BLaER1 treated with 17β-estradiol and CSF1 and Interleukin-3, amounts not matched to agents 10 nM and 100 nM (cell line): ENCODE measurements around the gene TOMM7.
A peak's percentile ranks its signal among the peaks of the same experiment; 100 is the strongest.

ENCODE experiments used
- H3K27ac ChIP-seq, 11 experiments: shearing (Covaris generic); formaldehyde crosslinking; 2 replicates each; pipeline ENCODE4 v1.8.1; 2022
- H3K27me3 ChIP-seq, 11 experiments: shearing (Covaris generic); formaldehyde crosslinking; 2 replicates each; pipeline ENCODE4 v1.8.1; 2022
- H3K36me3 ChIP-seq, 11 experiments: shearing (Covaris generic); formaldehyde crosslinking; 2 replicates each; pipeline ENCODE4 v1.8.1; 2022
- H3K4me1 ChIP-seq, 10 experiments: shearing (Covaris generic); formaldehyde crosslinking; 2 replicates each; pipeline ENCODE4 v1.8.1; 2022
- H3K4me2 ChIP-seq, 11 experiments: shearing (Covaris generic); formaldehyde crosslinking; 2 replicates each; pipeline ENCODE4 v1.8.1; 2022
- H3K4me3 ChIP-seq, 10 experiments: shearing (Covaris generic); formaldehyde crosslinking; 2 replicates each; pipeline ENCODE4 v1.8.1; 2022
- H3K9ac ChIP-seq, 11 experiments: shearing (Covaris generic); formaldehyde crosslinking; 2 replicates each; pipeline ENCODE4 v1.8.1; 2022
- H3K9me3 ChIP-seq, 11 experiments: shearing (Covaris generic); formaldehyde crosslinking; replicated peaks in 1 of 11; 2 replicates each; pipeline ENCODE4 v1.8.1; 2022
- H4K20me1 ChIP-seq, 11 experiments: shearing (Covaris generic); formaldehyde crosslinking; 2 replicates each; pipeline ENCODE4 v1.8.1; 2022
- Cebpa-rat ChIP-seq, 11 experiments: shearing (Covaris generic); IDR thresholded peaks; 2 replicates each; pipeline ENCODE4 v1.8.1; 2022

TOMM7 gene

DNA sequence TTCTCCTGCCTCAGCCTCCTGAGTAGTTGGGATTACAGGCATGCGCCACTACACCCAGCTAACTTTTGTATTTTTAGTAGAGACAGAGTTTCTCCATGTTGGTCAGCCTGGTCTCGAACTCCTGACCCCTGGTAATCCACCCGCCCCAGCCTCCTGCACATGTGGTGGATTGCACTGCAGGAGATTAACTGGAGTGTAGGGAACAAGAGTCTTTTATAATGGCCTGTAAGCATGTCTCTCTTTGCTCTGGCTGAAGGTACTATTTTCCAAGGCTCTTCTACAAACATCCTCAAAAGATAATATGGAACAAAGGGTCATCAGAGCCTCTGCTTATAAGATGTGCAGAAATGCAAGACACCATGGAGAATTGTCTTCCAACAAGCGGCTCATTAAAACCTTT is 3.2 kb downstream of the TOMM7 start:
- Histone ChIP-seq H3K4me1 (peaks cover 16 to 39% (median 25%) of the 10 kb centered on the region in 10 experiments), H3K4me2 (no peak overlapping the region), H3K9me3 (no peaks in the 10 kb centered on the region), H4K20me1 (peaks cover 0 to 7% (median 0%) of the 10 kb centered on the region in 11 experiments; a peak in 1 of 22 replicates), H3K36me3 (peaks cover 32 to 45% (median 40%) of the 10 kb centered on the region in 11 experiments), H3K9ac (no peak overlapping the region), H3K4me3 (no peak overlapping the region), H3K27me3 (no peaks in the 10 kb centered on the region), H3K27ac (no peak overlapping the region)
- TF ChIP-seq Cebpa-rat (IDR thresholded peaks at IDR 0.05), result no peak

DNA sequence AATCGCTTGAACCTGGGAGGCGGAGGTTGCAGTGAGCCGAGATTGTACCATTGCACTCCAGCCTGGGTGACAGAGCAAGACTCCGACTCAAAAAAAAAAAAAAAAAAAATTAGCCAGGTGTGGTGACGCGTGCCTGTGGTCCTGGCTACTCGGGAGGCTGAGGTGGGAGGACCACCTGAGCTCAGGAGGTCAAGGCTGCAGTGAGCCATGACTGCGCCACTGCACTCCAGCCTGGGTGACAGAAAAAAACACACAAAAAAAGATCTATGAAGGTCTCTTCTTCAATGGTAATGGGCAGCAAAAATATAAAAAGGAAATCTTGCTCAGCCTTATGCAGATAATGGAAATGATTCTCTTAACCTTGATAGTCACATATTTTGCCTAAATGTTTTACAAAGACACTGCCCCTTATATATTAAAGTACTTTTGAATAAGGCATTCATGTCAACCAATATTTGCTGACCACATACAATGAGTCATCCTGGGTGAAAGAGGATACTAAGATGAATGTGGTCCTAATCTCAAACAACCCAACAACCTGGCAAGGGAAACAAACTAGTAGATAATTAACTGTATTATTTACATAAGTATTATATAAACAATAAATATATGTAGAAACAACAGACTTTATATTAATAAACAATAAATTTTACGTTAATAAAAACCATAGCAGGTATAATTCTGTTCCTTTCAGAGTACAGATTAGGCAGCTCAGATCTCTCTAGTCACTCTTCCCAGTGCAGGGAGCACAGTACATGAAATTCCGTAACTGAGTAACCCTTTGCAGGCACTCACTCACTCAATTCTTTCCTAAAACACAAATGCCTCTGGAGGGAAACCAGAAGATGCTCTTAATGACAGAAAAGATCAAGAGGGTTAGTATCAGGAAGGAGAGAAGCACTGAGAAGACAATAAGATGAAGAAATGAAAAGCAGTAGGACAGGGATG is 8.1 kb downstream of the TOMM7 start:
- Histone ChIP-seq H4K20me1 (peaks cover 0 to 7% (median 0%) of the 10 kb centered on the region in 11 experiments; a peak in 1 of 22 replicates), H3K27ac (no peak overlapping the region), H3K27me3 (no peaks in the 10 kb centered on the region), H3K9me3 (no peaks in the 10 kb centered on the region), H3K4me3 (no peak overlapping the region), H3K4me2 (peak overlapping the region in 1 of 11 experiments; percentile 39; a peak in 1 of 22 replicates), H3K4me1 (peaks cover 0 to 12% (median 0%) of the 10 kb centered on the region in 10 experiments; a peak in 5 of 20 replicates), H3K9ac (no peak overlapping the region), H3K36me3 (peaks cover 60 to 83% (median 71%) of the 10 kb centered on the region in 11 experiments)
- no peak for TF ChIP-seq Cebpa-rat (IDR thresholded peaks at IDR 0.05)

DNA sequence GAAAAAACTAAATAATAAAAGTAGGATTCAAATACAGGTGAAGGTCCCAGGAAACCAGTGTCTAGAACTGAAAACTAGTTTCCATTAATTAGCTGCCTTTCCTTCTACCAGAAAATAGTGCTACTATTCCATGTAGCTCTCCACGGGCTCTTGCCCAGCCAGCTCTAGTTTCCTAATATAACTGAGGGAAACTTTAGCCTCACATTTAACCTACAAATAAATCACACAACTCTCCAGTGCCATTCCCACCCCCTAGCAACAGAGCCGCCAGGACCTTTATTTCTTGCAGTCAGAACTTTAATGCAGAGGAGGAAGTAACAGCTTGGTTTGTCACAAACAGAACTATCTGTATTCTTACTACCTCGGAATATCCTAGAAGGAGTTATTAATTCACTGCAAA is 10.3 kb downstream of the TOMM7 start:
- no peaks in the 10 kb centered on the region for H3K9me3 ChIP-seq
- H3K9ac ChIP-seq, result no peak overlapping the region
- H4K20me1 ChIP-seq, result peaks cover 0 to 7% (median 0%) of the 10 kb centered on the region in 11 experiments; a peak in 1 of 22 replicates
- H3K4me2 ChIP-seq, result no peak overlapping the region
- H3K27me3 ChIP-seq, result no peaks in the 10 kb centered on the region
- no peak for TF ChIP-seq Cebpa-rat (IDR thresholded peaks at IDR 0.05)
- no peak overlapping the region for H3K27ac ChIP-seq
- peaks cover 0 to 12% (median 0%) of the 10 kb centered on the region in 10 experiments; a peak in 5 of 20 replicates for H3K4me1 ChIP-seq
- no peak overlapping the region for H3K4me3 ChIP-seq
- peaks cover 52 to 67% (median 62%) of the 10 kb centered on the region in 11 experiments for H3K36me3 ChIP-seq

DNA sequence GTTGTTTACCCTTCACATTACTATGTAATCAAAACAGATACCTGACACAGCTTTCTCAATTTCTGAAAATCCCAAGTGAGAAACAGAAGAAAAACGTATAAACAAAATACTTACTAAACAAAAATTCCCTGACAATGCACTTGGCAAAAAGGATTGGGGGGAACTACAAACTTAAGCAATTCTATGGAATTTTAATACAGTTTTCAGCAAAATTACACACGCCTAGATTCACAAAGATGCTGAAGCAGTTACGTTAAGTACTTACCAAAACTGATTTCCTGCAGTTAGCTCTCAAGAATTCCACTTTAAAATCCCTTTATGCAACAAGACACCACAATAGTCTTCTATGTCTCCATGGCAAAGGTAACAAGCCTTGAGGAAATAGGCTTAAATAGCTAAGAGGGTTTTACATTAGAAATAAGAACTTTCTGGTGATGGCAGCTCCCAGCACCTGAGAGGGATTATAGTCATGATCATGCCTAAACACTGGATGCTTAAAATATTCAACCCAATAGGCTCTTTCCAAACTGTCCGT is 10.8 kb downstream of the TOMM7 start:
- no peak overlapping the region for H3K9ac ChIP-seq
- peaks cover 0 to 12% (median 0%) of the 10 kb centered on the region in 10 experiments; a peak in 5 of 20 replicates for H3K4me1 ChIP-seq
- H3K4me3 ChIP-seq, result no peak overlapping the region

DNA sequence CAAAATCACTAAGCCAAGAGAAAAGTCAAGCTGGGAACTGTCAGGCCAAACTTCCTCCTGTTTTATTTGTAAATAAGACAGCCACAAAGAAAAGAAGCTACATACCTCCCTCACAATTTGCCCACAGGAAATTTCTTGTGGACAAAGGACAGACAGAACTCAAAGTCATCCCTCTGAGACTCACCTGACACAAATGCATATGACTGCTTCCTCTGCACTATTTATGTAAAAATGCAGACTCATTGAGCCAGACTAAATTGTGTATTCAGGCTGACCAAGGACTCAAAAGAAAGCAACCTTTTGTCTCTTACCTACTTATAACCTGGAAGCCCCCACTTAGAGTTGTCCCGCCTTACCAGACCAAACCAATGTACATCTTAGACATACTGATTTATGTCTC is 11.8 kb downstream of the TOMM7 start:
- Histone ChIP-seq H3K36me3 (peaks cover 38 to 52% (median 47%) of the 10 kb centered on the region in 11 experiments), H4K20me1 (peaks cover 0 to 7% (median 0%) of the 10 kb centered on the region in 11 experiments; a peak in 1 of 22 replicates), H3K4me2 (no peak overlapping the region), H3K4me1 (peaks cover 0 to 12% (median 0%) of the 10 kb centered on the region in 10 experiments; a peak in 5 of 20 replicates), H3K27me3 (no peaks in the 10 kb centered on the region), H3K9ac (no peak overlapping the region), H3K4me3 (no peak overlapping the region), H3K9me3 (no peaks in the 10 kb centered on the region), H3K27ac (no peak overlapping the region)
- TF ChIP-seq Cebpa-rat (IDR thresholded peaks at IDR 0.05), result no peak

More for the DNA sequence above, 10.8 kb downstream of the TOMM7 start:
- H3K27me3 ChIP-seq, result no peaks in the 10 kb centered on the region
- TF ChIP-seq Cebpa-rat (IDR thresholded peaks at IDR 0.05), result no peak
- no peaks in the 10 kb centered on the region for H3K9me3 ChIP-seq
- H3K27ac ChIP-seq, result no peak overlapping the region
- peaks cover 47 to 62% (median 56%) of the 10 kb centered on the region in 11 experiments for H3K36me3 ChIP-seq
- peaks cover 0 to 7% (median 0%) of the 10 kb centered on the region in 11 experiments; a peak in 1 of 22 replicates for H4K20me1 ChIP-seq
- H3K4me2 ChIP-seq, result no peak overlapping the region

DNA sequence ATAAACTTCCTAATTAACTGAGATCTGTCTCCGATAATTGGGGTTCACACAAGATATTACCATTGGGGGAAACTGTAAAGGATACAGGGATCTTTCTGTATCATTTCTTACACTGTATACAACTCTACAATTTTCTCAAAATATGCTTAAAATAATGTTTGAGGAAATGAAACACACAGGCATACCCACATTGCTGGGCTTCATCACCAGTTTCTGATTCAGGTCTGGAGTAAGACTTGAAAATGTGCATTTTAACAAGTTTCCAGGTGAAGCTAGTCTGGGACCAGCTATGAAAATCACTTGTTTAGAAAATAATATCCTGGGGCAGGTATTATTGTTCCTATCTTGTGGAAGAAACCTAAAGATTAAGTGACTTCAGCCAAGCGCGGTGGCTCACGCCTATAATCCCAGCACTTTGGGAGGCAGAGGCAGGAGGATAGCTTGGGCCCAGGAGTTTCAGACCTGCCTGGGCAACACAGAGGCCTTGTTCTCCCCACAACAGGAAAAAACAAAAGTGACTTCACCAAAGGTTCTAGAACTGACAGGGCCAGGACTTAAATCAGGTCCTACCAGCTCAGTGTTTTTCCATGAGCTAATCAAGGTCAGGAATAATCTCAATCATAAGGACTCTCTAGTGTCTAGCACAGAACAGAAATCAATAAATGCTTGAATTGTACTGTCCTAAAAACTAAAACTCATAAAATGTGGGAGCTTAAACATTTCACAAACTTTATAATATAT is 12.6 kb downstream of the TOMM7 start:
- Histone ChIP-seq H3K36me3 (peaks cover 33 to 44% (median 39%) of the 10 kb centered on the region in 11 experiments), H3K27ac (no peak overlapping the region), H3K9ac (no peak overlapping the region)

DNA sequence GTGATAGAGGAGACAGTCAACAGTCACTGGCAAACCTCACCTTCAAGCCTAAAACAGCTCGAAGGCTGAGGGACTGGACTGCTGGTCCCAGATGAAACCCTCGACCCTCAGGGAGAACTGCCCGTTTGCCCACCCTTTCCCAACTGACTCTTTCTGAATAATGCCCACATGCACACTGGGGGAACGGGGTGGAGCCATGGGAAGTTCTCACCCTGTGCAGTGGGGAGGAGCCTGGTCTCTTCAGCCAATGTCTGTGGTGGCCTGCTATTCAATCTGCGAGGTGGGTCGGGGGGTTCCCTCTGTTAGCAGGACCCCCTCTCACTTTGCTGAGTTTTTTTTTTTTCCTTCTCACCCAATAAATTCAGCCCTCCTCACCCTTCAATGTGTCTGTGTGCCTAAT is 14.5 kb downstream of the TOMM7 start:
- H3K27me3 ChIP-seq, result no peaks in the 10 kb centered on the region
- no peak overlapping the region for H3K9ac ChIP-seq
- no peaks in the 10 kb centered on the region for H4K20me1 ChIP-seq
- 0 out of 20 replicates have a peak, but pooled peaks cover 0 to 6% (median 0%) of the 10 kb centered on the region in 10 experiments for H3K4me1 ChIP-seq
- H3K4me2 ChIP-seq, result no peak overlapping the region
- no peaks in the 10 kb centered on the region for H3K9me3 ChIP-seq
- peaks cover 20 to 26% (median 22%) of the 10 kb centered on the region in 11 experiments for H3K36me3 ChIP-seq
- TF ChIP-seq Cebpa-rat (IDR thresholded peaks at IDR 0.05), result no peak
- no peak overlapping the region for H3K27ac ChIP-seq
- H3K4me3 ChIP-seq, result no peak overlapping the region

More for the DNA sequence above, 12.6 kb downstream of the TOMM7 start:
- TF ChIP-seq Cebpa-rat (IDR thresholded peaks at IDR 0.05), result no peak
- H3K4me2 ChIP-seq, result no peak overlapping the region
- H3K4me3 ChIP-seq, result no peak overlapping the region
- peaks cover 0 to 3% (median 0%) of the 10 kb centered on the region in 11 experiments; a peak in 1 of 22 replicates for H4K20me1 ChIP-seq
- no peaks in the 10 kb centered on the region for H3K9me3 ChIP-seq
- H3K27me3 ChIP-seq, result no peaks in the 10 kb centered on the region
- H3K4me1 ChIP-seq, result peaks cover 0 to 11% (median 0%) of the 10 kb centered on the region in 10 experiments; a peak in 5 of 20 replicates

DNA sequence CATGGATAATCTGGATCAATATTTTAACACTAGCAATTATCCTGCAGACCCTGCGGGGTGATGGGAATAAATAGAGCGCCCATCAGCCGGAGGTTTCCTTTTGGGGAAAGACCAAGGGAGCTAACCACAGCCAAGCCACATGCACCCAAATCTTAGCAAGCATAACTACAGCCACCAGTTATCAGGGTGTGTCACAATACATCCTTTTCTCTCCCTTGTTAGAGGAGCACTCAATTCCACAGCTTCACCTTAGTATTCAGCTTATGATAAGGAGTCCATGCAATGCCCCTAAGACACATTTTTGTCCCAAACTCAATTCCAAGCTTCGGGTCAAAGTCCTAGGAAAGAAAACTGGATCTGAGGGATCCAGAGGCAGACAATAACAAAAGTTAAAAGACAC is 15.9 kb downstream of the TOMM7 start:
- TF ChIP-seq Cebpa-rat (IDR thresholded peaks at IDR 0.05), result no peak
- H3K4me3 ChIP-seq, result no peak overlapping the region
- 0 out of 20 replicates have a peak, but pooled peaks cover 0 to 6% (median 0%) of the 10 kb centered on the region in 10 experiments for H3K4me1 ChIP-seq
- no peaks in the 10 kb centered on the region for H4K20me1 ChIP-seq
- H3K9ac ChIP-seq, result no peak overlapping the region
- H3K36me3 ChIP-seq, result peaks cover 6 to 12% (median 8%) of the 10 kb centered on the region in 11 experiments; a peak in 19 of 22 replicates
- H3K27me3 ChIP-seq, result no peaks in the 10 kb centered on the region
- no peak overlapping the region for H3K27ac ChIP-seq
- H3K4me2 ChIP-seq, result no peak overlapping the region
- H3K9me3 ChIP-seq, result peaks cover 0 to 3% (median 0%) of the 10 kb centered on the region in 11 experiments; a peak in 1 of 22 replicates
